ENCODE measurements around the gene TOMM70. TPM values are rescaled to one million over a fixed set of nuclear protein-coding genes. Genes with fewer than 3 reads are reported as not detected.

The TOMM70 gene
- total RNA-seq, 2 experiments from 2014 or later = 41.2 to 54.5 TPM

- Histone ChIP-seq H4K20me1 (ENCODE audit: insufficient read depth, low read length) (no peaks in the 10 kb centered on the region), H3K4me3 (ENCODE audit: low read depth, low read length, poor library complexity, severe bottlenecking) (no peak overlapping the region), H3K36me3 (ENCODE audit: insufficient read depth, low read length) (peaks cover 99% of the 10 kb centered on the region), H2AFZ (ENCODE audit: low read length) (no peak overlapping the region), H3K27ac (ENCODE audit: low read depth, low read length, poor library complexity, severe bottlenecking) (no peak overlapping the region), H3K9me3 (ENCODE audit: low read length) (peaks cover 25% of the 10 kb centered on the region; the same call in 1 of the 2 replicates), H3K79me2 (ENCODE audit: insufficient read depth, low read depth, low read length) (peaks cover 50% of the 10 kb centered on the region), H3K4me2 (ENCODE audit: low read length) (no peak overlapping the region), H3K4me1 (ENCODE audit: insufficient read depth, low read length, poor library complexity, severe bottlenecking) (no peaks in the 10 kb centered on the region), H3K9me2 (ENCODE audit: insufficient read depth, low read length) (no peaks in the 10 kb centered on the region)
- TF ChIP-seq CTCF (conservative IDR thresholded peaks at IDR 0.05; ENCODE audit: low read length) (no peak), EZH2phosphoT487 (IDR thresholded peaks at IDR 0.05; ENCODE audit: borderline replicate concordance, low read depth, low read length) (no peak)
- POLR2A ChIA-PET = interaction anchor here (0.6 to 1.7 kb wide), 8 partner anchors 13 to 46 kb away, joined by 3 to 11 read pairs (median 4); partner anchors contain the start of genes LNP1 and TOMM70
- BruUV-seq (replicated peaks) = no TSS peak
- intact Hi-C loops (cut with micrococcal nuclease; ENCODE audit: unreplicated experiment) = loop anchor here (5.0 kb wide), 1 partner anchor 44 kb away; no protein-coding TSS in a partner anchor
- DNase-seq (ENCODE audit: low spot score) = no peak
- CTCF ChIA-PET (ENCODE audit: unreplicated experiment) = no interaction called here
These were observed 14.3 kb downstream of the TOMM70 start for GRCh38 chr3:100386437-100387074.

- peaks cover 35% of the 10 kb centered on the region for H3K79me2 ChIP-seq (ENCODE audit: insufficient read depth, low read depth, low read length)
- CTCF ChIA-PET (ENCODE audit: unreplicated experiment) = no interaction called here
- intact Hi-C loops (cut with micrococcal nuclease; ENCODE audit: unreplicated experiment) = loop anchor here (5.0 kb wide), 1 partner anchor 43 kb away; no protein-coding TSS in a partner anchor
- POLR2A ChIA-PET = interaction anchor here (0.9 to 1.7 kb wide), 5 partner anchors 9 to 35 kb away, joined by 3 to 11 read pairs (median 6); partner anchors contain the start of genes LNP1 and TOMM70
- no TSS peak for BruUV-seq (replicated peaks)
- no peak overlapping the region for H3K4me3 ChIP-seq (ENCODE audit: low read depth, low read length, poor library complexity, severe bottlenecking)
- no peak for DNase-seq (ENCODE audit: low spot score)
- H2AFZ ChIP-seq (ENCODE audit: low read length) = no peak overlapping the region
- no peak overlapping the region for H3K27ac ChIP-seq (ENCODE audit: low read depth, low read length, poor library complexity, severe bottlenecking)
- H3K4me2 ChIP-seq (ENCODE audit: low read length) = no peak overlapping the region
- H3K36me3 ChIP-seq (ENCODE audit: insufficient read depth, low read length) = peaks cover 99% of the 10 kb centered on the region
- TF ChIP-seq EZH2phosphoT487 (IDR thresholded peaks at IDR 0.05; ENCODE audit: borderline replicate concordance, low read depth, low read length) (no peak), CTCF (conservative IDR thresholded peaks at IDR 0.05; ENCODE audit: low read length) (no peak)
- H3K9me2 ChIP-seq (ENCODE audit: insufficient read depth, low read length) = no peaks in the 10 kb centered on the region
- H3K4me1 ChIP-seq (ENCODE audit: insufficient read depth, low read length, poor library complexity, severe bottlenecking) = no peaks in the 10 kb centered on the region
- no peaks in the 10 kb centered on the region for H4K20me1 ChIP-seq (ENCODE audit: insufficient read depth, low read length)
- H3K9me3 ChIP-seq (ENCODE audit: low read length) = peaks cover 21% of the 10 kb centered on the region; the same call in 1 of the 2 replicates
These were observed 16.0 kb downstream of the TOMM70 start for GRCh38 chr3:100384733-100385525.

Measured in OCI-LY7 (cell line).